HG02884 (cell line): ENCODE data around the gene FAM135A.

Experiments
- ATAC-seq: cut with Tn5 transposase; IDR thresholded peaks from one replicate; pipeline ENCODE4 v1.9.1; 2021; ENCODE audit warnings: mild to moderate bottlenecking, moderate library complexity; ENCODE audit not compliant: unreplicated experiment

The FAM135A gene

GRCh38 chr6:70413114-70413991 lies at the start of gene FAM135A:
TSS of gene FAM135A (plus strand) at chr6:70413508. CDS start at chr6:70428343, 14,835 bp downstream.
- peak; percentile 80 for ATAC-seq

GRCh38 chr6:70363741-70364493 lies 49.4 kb upstream of the FAM135A start:
- no peak for ATAC-seq

DNA sequence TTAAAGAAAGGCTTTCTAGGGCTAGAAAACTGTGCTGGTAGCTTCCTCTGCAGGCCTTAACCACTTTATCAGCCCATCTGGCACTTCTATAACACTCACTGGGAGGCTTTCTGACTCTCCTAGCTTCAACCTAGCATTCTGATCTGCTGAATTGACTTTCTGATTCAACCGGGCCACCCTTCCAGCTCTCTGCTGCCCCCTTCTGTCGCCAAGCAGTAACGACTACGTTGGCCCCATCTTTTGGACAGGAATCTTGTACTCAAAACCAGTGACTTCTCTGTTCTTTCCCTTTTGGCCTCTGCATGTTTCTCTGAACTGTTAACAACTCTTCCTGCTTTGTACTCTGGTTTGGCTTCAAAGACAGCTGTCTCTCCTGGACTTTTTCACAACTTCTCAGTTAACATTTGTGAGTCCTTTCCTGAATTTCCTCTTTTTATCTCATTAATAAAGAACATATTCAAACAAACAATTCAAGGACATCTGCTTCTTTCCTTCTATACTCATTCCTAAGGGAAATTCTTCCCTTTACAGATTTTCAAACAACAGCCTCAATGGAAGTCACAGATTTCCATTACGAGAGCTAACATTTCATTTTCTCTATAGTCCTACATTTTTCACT lies 43.9 kb upstream of the FAM135A start:
- ATAC-seq: peak; percentile 72

GRCh38 chr6:70370496-70370895 lies 42.8 kb upstream of the FAM135A start:
- no peak for ATAC-seq

- ATAC-seq: peak; percentile 48
Measured at GRCh38 chr6:70371454-70372105, 41.7 kb upstream of the FAM135A start.

DNA sequence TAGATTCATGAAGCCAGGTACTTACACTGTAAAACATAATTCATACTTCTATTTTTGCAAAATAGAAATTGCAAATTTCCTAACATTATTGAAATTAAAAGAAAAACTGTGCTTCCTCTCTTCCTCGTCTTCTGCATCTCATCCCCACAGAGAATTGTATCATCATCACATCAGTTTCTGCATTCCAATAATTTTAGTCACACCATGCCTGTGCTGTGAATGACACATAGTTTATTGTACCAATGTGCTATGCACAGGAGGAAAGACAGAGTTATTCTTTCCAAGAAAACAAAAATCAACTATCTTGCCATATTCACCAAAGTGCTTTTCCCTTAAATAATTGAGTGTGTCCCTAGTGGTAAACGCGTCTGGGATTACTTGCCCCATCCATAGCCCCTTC lies 38.1 kb upstream of the FAM135A start:
- ATAC-seq: no peak

DNA sequence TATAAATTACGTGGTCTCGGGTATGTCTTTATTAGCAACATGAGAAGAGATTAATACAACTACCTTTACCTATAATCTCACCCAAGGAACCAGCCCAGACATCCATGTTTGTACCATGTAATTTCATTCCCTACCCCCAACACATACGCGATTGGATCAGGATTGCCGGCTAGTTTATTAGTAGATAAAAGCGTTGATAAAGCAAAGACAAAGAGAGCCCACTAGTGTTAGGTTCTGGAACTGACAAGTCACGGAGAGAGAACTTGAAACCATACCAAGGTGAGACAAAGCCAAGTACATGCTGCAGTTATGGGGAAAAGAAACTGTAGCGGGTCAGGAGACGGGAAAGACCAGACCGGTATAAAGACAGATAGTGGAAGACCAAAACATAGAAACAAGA lies 37.4 kb upstream of the FAM135A start:
- ATAC-seq: no peak

DNA sequence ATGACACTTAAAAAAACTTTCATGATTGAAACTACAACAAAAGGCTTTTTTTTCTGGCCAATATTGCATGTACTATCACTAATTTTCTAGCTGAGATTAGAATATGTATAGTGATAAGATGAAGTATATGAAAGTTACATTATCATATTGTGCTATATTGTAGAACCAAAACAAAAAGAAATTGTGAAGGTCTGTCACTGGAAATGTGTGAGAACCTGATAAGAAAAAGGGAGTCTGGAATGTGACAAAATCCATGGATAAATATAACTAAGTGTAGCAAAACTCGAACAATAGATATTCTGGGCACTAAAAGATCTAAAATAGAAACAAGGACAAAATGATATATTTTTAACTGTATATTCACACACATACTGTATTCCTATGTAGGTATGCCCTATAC lies 36.7 kb upstream of the FAM135A start:
- no peak for ATAC-seq

- no peak for ATAC-seq
Measured at GRCh38 chr6:70377372-70377771, 35.9 kb upstream of the FAM135A start.

- ATAC-seq: peak; percentile 4
Measured at GRCh38 chr6:70379473-70380013, 33.8 kb upstream of the FAM135A start.

DNA sequence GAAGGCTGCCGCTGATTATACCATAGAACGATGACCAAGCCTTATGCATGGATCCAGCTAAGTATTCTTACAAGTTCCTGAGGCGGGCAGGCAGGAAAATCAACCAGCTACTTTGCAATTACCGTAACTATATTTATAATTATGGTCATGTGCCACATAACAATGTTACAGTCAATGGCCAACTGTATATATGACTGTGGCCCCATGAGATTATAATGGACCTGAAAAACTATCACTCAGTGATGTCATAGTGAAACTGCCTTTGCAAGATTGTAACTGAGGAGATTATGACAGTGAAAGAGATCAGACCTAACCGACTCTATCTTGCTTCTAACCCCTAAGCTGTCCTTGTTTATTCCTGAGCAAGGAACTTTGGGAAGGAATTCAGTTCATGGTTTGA lies 33.1 kb upstream of the FAM135A start:
- ATAC-seq: peak; percentile 97

- no peak for ATAC-seq
Measured at GRCh38 chr6:70380771-70381416, 32.4 kb upstream of the FAM135A start.

DNA sequence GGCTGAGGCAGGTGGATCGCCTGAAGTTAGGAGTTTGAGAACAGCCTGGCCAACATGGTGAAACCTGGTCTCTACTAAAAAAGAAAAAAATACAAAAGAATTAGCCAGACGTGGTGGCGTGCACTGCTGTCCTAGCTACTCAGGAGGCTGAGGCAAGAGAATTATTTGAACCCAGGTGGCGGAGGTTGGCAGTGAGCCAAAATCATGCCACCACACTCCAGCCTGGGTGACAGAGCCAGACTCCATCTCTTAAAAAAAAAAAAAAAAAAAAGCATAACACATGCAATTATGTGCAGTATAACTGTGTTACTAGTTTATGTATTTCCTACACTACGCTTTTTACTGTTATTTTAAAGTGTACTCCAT lies 31.9 kb upstream of the FAM135A start:
- no peak for ATAC-seq

GRCh38 chr6:70385901-70386300 lies 27.4 kb upstream of the FAM135A start:
- no peak for ATAC-seq

GRCh38 chr6:70388814-70389213 lies 24.5 kb upstream of the FAM135A start:
- ATAC-seq: no peak

GRCh38 chr6:70389261-70389660 lies 24.0 kb upstream of the FAM135A start:
- no peak for ATAC-seq

DNA sequence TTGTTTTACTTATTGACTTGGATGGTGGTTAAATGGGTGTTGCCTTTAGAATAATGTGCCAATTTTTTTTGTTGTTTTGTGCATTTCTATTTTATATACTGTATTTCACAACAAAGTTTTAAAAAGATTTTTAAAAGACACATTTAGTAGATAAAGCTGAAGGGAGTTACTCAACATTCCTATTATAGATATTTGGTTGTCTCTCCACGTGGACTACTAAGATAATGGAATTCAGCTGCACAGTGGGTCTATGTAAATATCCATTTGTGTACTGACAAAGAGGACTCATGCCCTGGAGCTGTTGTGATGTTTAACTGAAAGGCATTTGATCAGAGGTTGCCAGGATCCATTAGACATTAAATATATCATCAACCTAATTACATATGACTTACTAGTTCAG lies 23.2 kb upstream of the FAM135A start:
- no peak for ATAC-seq

DNA sequence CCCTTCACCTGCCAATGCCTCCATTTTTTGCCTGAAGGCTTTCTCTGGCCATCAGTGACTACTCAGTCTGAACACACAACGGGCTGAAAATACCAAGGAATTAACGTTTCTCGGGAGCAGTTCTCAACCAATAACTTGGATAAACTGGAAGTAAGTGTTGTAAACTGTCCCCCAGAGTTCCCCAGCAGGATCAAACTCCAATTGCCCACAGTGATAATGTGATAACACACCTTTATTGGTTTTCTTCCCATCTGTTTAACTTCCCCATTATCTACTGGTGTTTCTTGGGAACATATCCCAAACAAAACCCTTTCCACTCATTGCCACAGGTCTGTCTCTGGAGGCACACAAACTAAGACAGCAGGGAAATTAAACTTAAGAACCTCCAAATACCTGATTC lies 21.8 kb upstream of the FAM135A start:
- no peak for ATAC-seq

- no peak for ATAC-seq
Measured at GRCh38 chr6:70394518-70395300, 18.6 kb upstream of the FAM135A start.

DNA sequence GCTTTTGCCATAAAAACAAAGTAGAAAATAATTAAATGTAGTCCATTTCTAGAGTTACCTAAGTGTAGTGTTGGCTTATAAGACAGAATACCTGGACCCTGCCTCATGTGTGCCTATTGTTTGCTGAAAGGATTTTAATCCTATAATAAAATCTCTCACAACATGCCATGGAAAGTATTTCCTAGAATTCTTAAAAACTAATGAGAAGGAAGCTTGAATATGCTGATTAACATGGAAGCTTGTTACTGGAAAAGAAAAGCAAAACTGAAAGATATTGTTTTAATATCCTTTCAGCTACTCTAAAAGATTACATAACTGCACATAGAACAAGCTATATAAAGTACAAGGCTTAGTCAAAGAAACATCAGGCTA lies 18.0 kb upstream of the FAM135A start:
- no peak for ATAC-seq
